Peyer's patch (tissue), 4 donors: ENCODE measurements around the gene ITPRIP.

ENCODE experiments used
- CTCF ChIP-seq, 6 experiments: fragments of 450-650 bp in 4 of 6; fragments of 200-600 bp in 2 of 6; sonication (generic) in 1 of 6; IDR thresholded peaks; one replicate each; pipeline ENCODE4 v1.5.1; 2017 to 2019; ENCODE audit warnings: antibody characterized with exemption in 6 of 6, mild to moderate bottlenecking in 3 of 6, moderate library complexity in 1 of 6
- POLR2A ChIP-seq, 2 donors: fragments of 450-650 bp; IDR thresholded peaks; one replicate each; pipeline ENCODE4 v1.5.1; 2017; ENCODE audit warnings: antibody characterized with exemption in 2 of 2, mild to moderate bottlenecking in 2 of 2, moderate library complexity in 2 of 2

GRCh38 chr10:104323085-104323484, 15.2 kb downstream of the ITPRIP start:
- no peak for TF ChIP-seq CTCF (IDR thresholded peaks at IDR 0.05)
- no peak for TF ChIP-seq POLR2A (IDR thresholded peaks at IDR 0.05)
